CMK (cell line): ENCODE measurements around the gene CCDC185.

Source experiments
- DNase-seq: peaks from one replicate; pipeline ENCODE4 v3.0.0-alpha.2; 2010; ENCODE audit warnings: low read depth

The CCDC185 gene

GRCh38 chr1:223437151-223437550 is 43.9 kb downstream of the CCDC185 start:
- DNase-seq, result no peak

GRCh38 chr1:223443397-223443796 is 50.2 kb downstream of the CCDC185 start:
- DNase-seq, result no peak

GRCh38 chr1:223444411-223444810 is 51.2 kb downstream of the CCDC185 start:
- DNase-seq, result no peak
